HG03432 (cell line): ENCODE measurements around the gene MT3.
"Not testable (repeated sequence)": the region's sequence is repeated elsewhere in the genome, so short reads cannot be mapped to it uniquely, and the experiment has no call there.

Source experiments
- ATAC-seq: cut with Tn5 transposase; IDR thresholded peaks from one replicate; pipeline ENCODE4 v1.9.1; 2021; ENCODE audit warnings: mild to moderate bottlenecking, moderate library complexity; ENCODE audit not compliant: unreplicated experiment

MT3 gene

DNA sequence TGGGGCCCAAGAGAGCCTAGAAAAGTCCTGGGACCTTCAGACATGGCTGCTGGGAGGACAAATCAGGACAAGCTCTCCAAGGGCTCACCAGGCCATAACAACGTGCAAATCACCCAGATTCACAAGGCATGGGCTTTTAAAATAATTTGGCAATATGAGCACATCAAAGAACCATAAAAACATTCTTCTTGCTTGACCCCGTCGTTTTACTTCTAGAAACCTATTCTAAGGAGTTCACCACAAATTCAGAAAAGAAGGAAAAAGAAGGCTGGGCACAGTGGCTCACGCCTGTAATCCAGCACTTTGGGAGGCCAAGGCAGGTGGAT, 12.1 kb upstream of the MT3 start:
- ATAC-seq = no peak

DNA sequence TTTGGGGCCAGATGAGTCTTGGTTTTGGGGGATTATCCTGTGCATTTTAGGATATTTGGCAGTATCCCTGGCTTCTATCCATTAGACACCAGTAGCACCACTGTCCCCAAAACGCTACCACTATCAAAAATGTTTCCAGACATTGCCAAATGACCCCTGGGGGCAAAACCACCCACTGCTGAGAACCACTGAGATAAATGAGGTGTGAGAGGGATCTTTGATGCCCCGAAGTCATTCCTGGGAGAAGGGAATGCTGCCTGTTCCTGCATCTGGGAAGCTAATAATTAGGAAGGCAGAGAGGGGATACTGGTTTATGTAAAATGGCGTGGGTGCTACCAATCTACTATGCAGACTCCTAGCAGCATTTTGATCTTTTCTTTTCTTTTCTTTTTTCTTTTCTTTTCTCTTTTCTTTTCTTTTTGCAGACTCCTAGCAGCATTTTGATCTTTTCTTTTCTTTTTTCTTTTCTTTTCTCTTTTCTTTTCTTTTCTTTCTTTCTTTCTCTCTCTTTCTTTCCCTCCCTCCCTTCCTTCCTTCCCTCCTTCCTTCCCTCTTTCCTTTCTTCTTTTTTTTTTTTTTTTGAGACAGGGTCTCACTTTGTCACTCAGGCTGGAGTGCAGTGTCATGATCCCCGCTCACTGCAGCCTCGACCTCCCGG, 8.8 kb upstream of the MT3 start:
- ATAC-seq = no peak

GRCh38 chr16:56582911-56583310, 6.4 kb upstream of the MT3 start:
- ATAC-seq = not testable (repeated sequence)

GRCh38 chr16:56583351-56584168, 5.8 kb upstream of the MT3 start:
- ATAC-seq = no peak

DNA sequence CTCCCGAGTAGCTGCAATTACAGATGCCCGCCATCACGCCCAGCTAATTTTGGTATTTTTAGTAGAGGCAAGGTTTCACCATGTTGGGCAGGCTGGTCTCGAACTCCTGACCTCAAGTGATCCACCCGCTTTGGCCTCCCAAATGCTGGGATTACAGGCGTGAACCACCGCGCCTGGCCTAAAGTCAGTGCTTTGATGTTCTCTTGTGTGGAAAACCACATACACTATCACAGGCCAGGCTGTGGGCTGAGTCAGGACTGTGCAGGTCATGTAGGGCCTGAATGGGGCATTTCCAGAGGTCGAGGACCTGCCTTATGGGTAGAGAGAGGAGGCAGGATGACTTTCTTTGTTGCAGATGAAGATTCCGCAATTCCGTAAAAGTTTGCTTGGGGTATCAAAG, 5.1 kb upstream of the MT3 start:
- no peak for ATAC-seq

GRCh38 chr16:56588781-56589140, 567 bp upstream of the MT3 start:
- no peak for ATAC-seq

GRCh38 chr16:56591377-56592060, 2.2 kb downstream of the MT3 start:
- ATAC-seq = no peak

GRCh38 chr16:56593573-56594291, 4.4 kb downstream of the MT3 start:
- ATAC-seq = peak; percentile 37

- ATAC-seq = no peak
Measured at GRCh38 chr16:56594292-56594619, 4.9 kb downstream of the MT3 start.

GRCh38 chr16:56600398-56600999, 11.2 kb downstream of the MT3 start:
- ATAC-seq = no peak

DNA sequence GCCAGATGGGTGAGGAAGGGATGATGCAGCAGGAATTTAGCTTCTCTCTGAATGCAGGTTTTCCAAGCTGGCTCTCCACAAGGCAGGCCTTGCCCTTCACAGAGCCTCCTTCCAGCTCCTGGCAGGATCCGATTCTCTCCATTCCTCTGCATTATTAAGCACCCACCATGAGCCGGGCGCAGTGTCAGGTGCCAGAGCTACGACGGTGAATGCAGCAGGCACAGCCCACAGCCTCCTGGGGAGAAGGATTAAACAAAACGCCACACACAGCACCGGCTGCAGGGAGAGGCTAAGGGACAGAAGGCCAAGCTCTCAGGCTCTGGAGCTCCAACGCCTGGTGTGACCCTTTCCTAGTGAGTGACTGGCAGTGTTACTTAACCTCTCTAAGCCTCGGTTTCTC, 12.0 kb downstream of the MT3 start:
- ATAC-seq = no peak

DNA sequence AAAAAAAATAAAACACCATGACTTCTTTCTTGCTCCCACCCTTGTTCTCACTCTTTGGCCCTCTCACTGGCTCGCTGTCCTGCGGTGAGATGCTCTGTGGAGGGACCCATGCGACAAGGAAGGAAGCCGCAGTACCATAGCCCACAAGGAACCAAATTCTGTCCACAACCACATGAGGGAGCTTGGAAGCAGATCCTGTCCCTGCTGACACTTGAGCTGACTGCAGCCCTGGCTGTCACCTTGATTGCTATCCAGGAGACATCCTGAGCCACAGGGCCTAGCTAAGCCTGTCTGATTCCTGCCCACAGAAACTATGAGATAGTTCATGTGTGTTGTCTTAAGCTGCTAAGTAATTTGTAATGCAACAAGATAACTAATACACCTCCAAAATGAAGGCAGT, 14.3 kb downstream of the MT3 start:
- no peak for ATAC-seq

GRCh38 chr16:56604966-56605365, 15.6 kb downstream of the MT3 start:
- no peak for ATAC-seq

- ATAC-seq = no peak
Measured at GRCh38 chr16:56605475-56605874, 16.1 kb downstream of the MT3 start.

GRCh38 chr16:56606071-56606475, 16.7 kb downstream of the MT3 start:
- no peak for ATAC-seq

- no peak for ATAC-seq
Measured at GRCh38 chr16:56606476-56607108, 17.3 kb downstream of the MT3 start.

GRCh38 chr16:56607109-56607618, 17.8 kb downstream of the MT3 start:
- no peak for ATAC-seq

- ATAC-seq = no peak
Measured at GRCh38 chr16:56607675-56608042, 18.3 kb downstream of the MT3 start.

DNA sequence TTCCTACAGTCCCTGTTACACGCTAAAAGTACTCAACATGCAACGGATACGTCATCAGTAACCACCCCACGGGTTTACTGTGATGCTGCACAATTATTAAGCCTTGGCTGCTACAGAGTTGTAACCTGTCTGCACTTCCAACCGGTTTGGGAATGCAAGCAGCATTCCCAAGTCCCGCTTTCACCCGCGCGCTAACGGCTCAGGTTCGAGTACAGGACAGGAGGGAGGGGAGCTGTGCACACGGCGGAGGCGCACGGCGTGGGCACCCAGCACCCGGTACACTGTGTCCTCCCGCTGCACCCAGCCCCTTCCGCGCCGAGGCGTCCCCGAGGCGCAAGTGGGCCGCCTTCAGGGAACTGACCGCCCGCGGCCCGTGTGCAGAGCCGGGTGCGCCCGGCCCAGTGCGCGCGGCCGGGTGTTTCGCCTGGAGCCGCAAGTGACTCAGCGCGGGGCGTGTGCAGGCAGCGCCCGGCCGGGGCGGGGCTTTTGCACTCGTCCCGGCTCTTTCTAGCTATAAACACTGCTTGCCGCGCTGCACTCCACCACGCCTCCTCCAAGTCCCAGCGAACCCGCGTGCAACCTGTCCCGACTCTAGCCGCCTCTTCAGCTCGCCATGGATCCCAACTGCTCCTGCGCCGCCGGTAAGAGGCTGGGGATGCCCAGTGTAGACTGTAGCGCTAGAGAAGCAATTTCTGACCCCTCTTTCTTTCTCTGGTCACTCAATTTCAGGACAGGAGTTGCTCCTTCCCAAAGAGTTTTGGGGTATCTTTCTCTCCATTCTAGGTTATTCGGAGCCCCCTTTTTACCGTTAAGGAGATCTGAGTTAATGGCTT, 18.9 kb downstream of the MT3 start, which contains the start of gene MT2A:
MT2A (plus strand) TSS at position 542 of the 833 bp plus-strand sequence; CDS start at position 614, 72 bp downstream.
- ATAC-seq = peak; percentile 93
